A673 (cell line): Measurements from ENCODE around the gene TXNDC2. TPM values are rescaled to one million over a fixed set of nuclear protein-coding genes. Genes with fewer than 3 reads are reported as not detected.

Experiments used
- BruUV-seq: library from RNA; stranded (reverse); fragments of 400-500 nt; replicated peaks from 2 replicates; lab custom pipeline; 2021; lab: Mats Ljungman, UMichigan
- CTCF ChIA-PET: fragments of 300-600 bp; sonication (Branson Sonifier 250); formaldehyde crosslinking; loops from one replicate; lab custom pipeline; 2022; ENCODE audit warnings: antibody characterized with exemption; lab: Charles Lee
- POLR2A ChIA-PET: fragments of 300-600 bp; sonication (Branson Sonifier 250); formaldehyde crosslinking; loops from one replicate; lab custom pipeline; 2022; ENCODE audit warnings: antibody characterized with exemption; ENCODE audit not compliant: low non-redundant PET; lab: Charles Lee
- DNase-seq: peaks from one replicate; pipeline ENCODE4 v3.0.0-alpha.2; 2015; ENCODE audit warnings: low spot score
- H3K27ac ChIP-seq: fragments of 200-600 bp; sonication (generic); 2 replicates; pipeline ENCODE4 v1.5.1; 2016; ENCODE audit warnings: mixed run types, low read depth, mild to moderate bottlenecking, mixed read lengths, antibody characterized with exemption, low read length; ENCODE audit not compliant: poor library complexity, severe bottlenecking
- H3K27me3 ChIP-seq: fragments of 200-600 bp; sonication (generic); replicated peaks from 2 replicates; pipeline ENCODE4 v1.6.1; 2017; ENCODE audit warnings: mixed run types, low read depth, mild to moderate bottlenecking, mixed read lengths, antibody characterized with exemption, low read length; ENCODE audit not compliant: insufficient read depth, poor library complexity
- H3K36me3 ChIP-seq: fragments of 200-600 bp; sonication (generic); 2 replicates; pipeline ENCODE4 v1.6.1; 2016; ENCODE audit warnings: mixed run types, mild to moderate bottlenecking, mixed read lengths, antibody characterized with exemption, low read length; ENCODE audit not compliant: insufficient read depth, poor library complexity, severe bottlenecking
- H3K4me1 ChIP-seq: fragments of 200-600 bp; sonication (generic); 2 replicates; pipeline ENCODE4 v1.6.1; 2017; ENCODE audit warnings: mixed run types, mild to moderate bottlenecking, mixed read lengths, antibody characterized with exemption, low read length; ENCODE audit not compliant: insufficient read depth, poor library complexity, severe bottlenecking
- H3K4me3 ChIP-seq: fragments of 200-600 bp; sonication (generic); 2 replicates; pipeline ENCODE4 v1.5.1; 2016; ENCODE audit warnings: low read depth, mixed run types, mild to moderate bottlenecking, mixed read lengths, low read length; ENCODE audit not compliant: poor library complexity, severe bottlenecking
- H3K9me3 ChIP-seq: fragments of 200-600 bp; sonication (generic); 2 replicates; pipeline ENCODE4 v1.6.1; 2016; ENCODE audit warnings: mixed run types, low read depth, mild to moderate bottlenecking, mixed read lengths, antibody characterized with exemption, low read length; ENCODE audit not compliant: poor library complexity, severe bottlenecking
- EZH2 ChIP-seq: fragments of 200-600 bp; sonication (generic); IDR thresholded peaks from 2 replicates; pipeline ENCODE4 v1.6.1; 2017; ENCODE audit warnings: borderline replicate concordance, low read depth, mild to moderate bottlenecking, mixed read lengths, antibody characterized with exemption, low read length; ENCODE audit not compliant: poor library complexity, severe bottlenecking
- intact Hi-C: fragments of 100-400 bp; cut with micrococcal nuclease; formaldehyde crosslinking; loops from one replicate; pipeline ENCODE4 v1.10.0; 2022; ENCODE audit not compliant: unreplicated experiment
- total RNA-seq: library from RNA; stranded (reverse); gene quantifications from 2 replicates; pipeline ENCODE4 v1.2.3, GENCODE V29; 2021
- TF ChIP-seq, protein P1 (sequence below): fragments of 300-800, 200-600 bp; sonication (generic); conservative IDR thresholded peaks from 2 replicates; pipeline ENCODE4 v1.5.1; 2017; ENCODE audit warnings: low read depth, mild to moderate bottlenecking, antibody characterized with exemption, low read length, moderate library complexity, mixed read lengths

TXNDC2 gene
- total RNA-seq, 1 experiment from 2014 or later = 0.13 TPM

DNA sequence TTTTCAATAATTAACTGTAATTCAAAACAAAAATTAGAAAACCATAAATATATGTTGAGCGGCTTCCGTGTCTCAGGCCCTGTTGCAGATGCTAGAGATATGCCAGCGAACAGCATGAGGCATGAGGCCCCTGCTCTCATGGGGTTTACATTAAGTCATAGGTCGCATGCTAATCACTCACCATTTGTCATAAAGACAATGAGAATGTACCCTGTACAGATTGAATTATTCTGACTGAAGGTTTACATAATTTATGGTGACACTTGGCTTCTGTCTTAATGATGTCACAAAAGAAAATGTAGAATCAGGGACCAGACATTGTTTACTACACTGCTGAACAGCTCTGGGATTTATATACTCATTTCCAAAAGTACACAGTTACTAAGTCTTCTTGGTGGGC lies 22.1 kb downstream of the TXNDC2 start:
- ChIA-PET POLR2A (no interaction called here), CTCF (no interaction called here)
- H3K4me1 ChIP-seq = no peaks in the 10 kb centered on the region
- no peak for TF ChIP-seq EZH2
- TF ChIP-seq, protein P1, sequence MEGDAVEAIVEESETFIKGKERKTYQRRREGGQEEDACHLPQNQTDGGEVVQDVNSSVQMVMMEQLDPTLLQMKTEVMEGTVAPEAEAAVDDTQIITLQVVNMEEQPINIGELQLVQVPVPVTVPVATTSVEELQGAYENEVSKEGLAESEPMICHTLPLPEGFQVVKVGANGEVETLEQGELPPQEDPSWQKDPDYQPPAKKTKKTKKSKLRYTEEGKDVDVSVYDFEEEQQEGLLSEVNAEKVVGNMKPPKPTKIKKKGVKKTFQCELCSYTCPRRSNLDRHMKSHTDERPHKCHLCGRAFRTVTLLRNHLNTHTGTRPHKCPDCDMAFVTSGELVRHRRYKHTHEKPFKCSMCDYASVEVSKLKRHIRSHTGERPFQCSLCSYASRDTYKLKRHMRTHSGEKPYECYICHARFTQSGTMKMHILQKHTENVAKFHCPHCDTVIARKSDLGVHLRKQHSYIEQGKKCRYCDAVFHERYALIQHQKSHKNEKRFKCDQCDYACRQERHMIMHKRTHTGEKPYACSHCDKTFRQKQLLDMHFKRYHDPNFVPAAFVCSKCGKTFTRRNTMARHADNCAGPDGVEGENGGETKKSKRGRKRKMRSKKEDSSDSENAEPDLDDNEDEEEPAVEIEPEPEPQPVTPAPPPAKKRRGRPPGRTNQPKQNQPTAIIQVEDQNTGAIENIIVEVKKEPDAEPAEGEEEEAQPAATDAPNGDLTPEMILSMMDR = no peak
- no peak overlapping the region for H3K4me3 ChIP-seq
- intact Hi-C loops = no loop called here
- BruUV-seq = no TSS peak
- no peaks in the 10 kb centered on the region for H3K9me3 ChIP-seq
- DNase-seq = no peak
- no peaks in the 10 kb centered on the region for H3K27me3 ChIP-seq
- H3K36me3 ChIP-seq = no peaks in the 10 kb centered on the region
- H3K27ac ChIP-seq = no peak overlapping the region

- no peak overlapping the region for H3K4me3 ChIP-seq
- H3K4me1 ChIP-seq = no peaks in the 10 kb centered on the region
- H3K27me3 ChIP-seq = no peaks in the 10 kb centered on the region
- H3K9me3 ChIP-seq = no peaks in the 10 kb centered on the region
- no peak for TF ChIP-seq EZH2
- TF ChIP-seq, protein P1 = no peak
- ChIA-PET POLR2A (no interaction called here), CTCF (no interaction called here)
- no peak for DNase-seq
- H3K27ac ChIP-seq = no peak overlapping the region
- BruUV-seq = no TSS peak
- intact Hi-C loops = no loop called here
- H3K36me3 ChIP-seq = no peaks in the 10 kb centered on the region
Measured at GRCh38 chr18:9910071-9910470, 24.3 kb downstream of the TXNDC2 start.

DNA sequence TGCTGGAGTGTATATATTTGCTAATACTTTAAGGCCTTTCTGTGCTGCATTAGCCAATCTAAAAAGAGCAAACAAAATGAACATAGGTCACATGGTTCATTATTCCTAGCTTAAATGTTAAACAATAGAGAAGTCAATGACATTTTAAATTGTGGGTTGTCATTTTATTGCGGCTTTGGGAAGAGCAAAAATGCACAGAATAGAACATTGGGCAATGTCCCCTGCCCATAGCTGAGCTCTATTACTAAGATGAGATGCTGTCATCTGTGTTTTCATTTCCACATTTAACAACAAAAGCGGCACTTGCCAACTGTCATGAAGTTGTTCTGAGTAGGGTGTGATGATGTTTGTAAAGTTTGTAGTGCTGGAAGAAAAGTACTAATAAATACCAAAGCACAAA lies 24.9 kb downstream of the TXNDC2 start:
- no peak for DNase-seq
- no peak for TF ChIP-seq EZH2
- TF ChIP-seq, protein P1 = no peak
- Histone ChIP-seq H3K9me3 (no peaks in the 10 kb centered on the region), H3K4me1 (peaks cover 2% of the 10 kb centered on the region), H3K4me3 (no peak overlapping the region), H3K27me3 (no peaks in the 10 kb centered on the region), H3K27ac (no peak overlapping the region), H3K36me3 (no peaks in the 10 kb centered on the region)
- ChIA-PET POLR2A (no interaction called here), CTCF (no interaction called here)
- intact Hi-C loops = no loop called here
- BruUV-seq = no TSS peak
